WTC11 (cell line): ENCODE results near the gene LDAH.

Experiments
- CREM ChIP-seq: sonication (generic); formaldehyde crosslinking; IDR thresholded peaks from 2 replicates; pipeline ENCODE4 v1.8.1; 2022; ENCODE audit warnings: mild to moderate bottlenecking, missing genetic modification reagents, moderate library complexity
- ETV6 ChIP-seq: sonication (generic); formaldehyde crosslinking; IDR thresholded peaks from 2 replicates; pipeline ENCODE4 v1.8.1; 2022; ENCODE audit warnings: mild to moderate bottlenecking, missing genetic modification reagents
- NFE2L1 ChIP-seq: sonication (generic); formaldehyde crosslinking; IDR thresholded peaks from 2 replicates; pipeline ENCODE4 v1.8.1; 2023; ENCODE audit warnings: missing genetic modification reagents
- NR2C2 ChIP-seq: sonication (generic); formaldehyde crosslinking; IDR thresholded peaks from 2 replicates; pipeline ENCODE4 v1.8.0; 2022; ENCODE audit warnings: mild to moderate bottlenecking, missing genetic modification reagents
- TEAD1 ChIP-seq: sonication (generic); formaldehyde crosslinking; IDR thresholded peaks from 2 replicates; pipeline ENCODE4 v1.8.0; 2022; ENCODE audit warnings: mild to moderate bottlenecking, missing genetic modification reagents
- TP53 ChIP-seq: sonication (generic); formaldehyde crosslinking; IDR thresholded peaks from 2 replicates; pipeline ENCODE4 v1.8.1; 2023; ENCODE audit warnings: mild to moderate bottlenecking, missing genetic modification reagents
- ZNF671 ChIP-seq: fragments of 250-450 bp; sonication (Bioruptor Pico); IDR thresholded peaks from 2 replicates; pipeline ENCODE4 v1.8.0; 2021; ENCODE audit warnings: mild to moderate bottlenecking
- TF ChIP-seq, protein P1 (sequence below): fragments of 200-600 bp; IDR thresholded peaks from 2 replicates; pipeline ENCODE4 v1.8.0; 2022; ENCODE audit warnings: antibody characterized with exemption
- TF ChIP-seq, protein P2 (sequence below): sonication (generic); formaldehyde crosslinking; IDR thresholded peaks from 2 replicates; pipeline ENCODE4 v1.8.1; 2022; ENCODE audit warnings: low read depth, mild to moderate bottlenecking, moderate library complexity, missing genetic modification reagents, borderline replicate concordance
- TF ChIP-seq, protein P3 (sequence below): sonication (generic); formaldehyde crosslinking; IDR thresholded peaks from 2 replicates; pipeline ENCODE4 v1.8.0; 2022; ENCODE audit warnings: mild to moderate bottlenecking, missing genetic modification reagents
- TF ChIP-seq, protein P4 (sequence below): sonication (generic); formaldehyde crosslinking; IDR thresholded peaks from 2 replicates; pipeline ENCODE4 v1.8.1; 2023; ENCODE audit warnings: mild to moderate bottlenecking, missing genetic modification reagents

DNA sequence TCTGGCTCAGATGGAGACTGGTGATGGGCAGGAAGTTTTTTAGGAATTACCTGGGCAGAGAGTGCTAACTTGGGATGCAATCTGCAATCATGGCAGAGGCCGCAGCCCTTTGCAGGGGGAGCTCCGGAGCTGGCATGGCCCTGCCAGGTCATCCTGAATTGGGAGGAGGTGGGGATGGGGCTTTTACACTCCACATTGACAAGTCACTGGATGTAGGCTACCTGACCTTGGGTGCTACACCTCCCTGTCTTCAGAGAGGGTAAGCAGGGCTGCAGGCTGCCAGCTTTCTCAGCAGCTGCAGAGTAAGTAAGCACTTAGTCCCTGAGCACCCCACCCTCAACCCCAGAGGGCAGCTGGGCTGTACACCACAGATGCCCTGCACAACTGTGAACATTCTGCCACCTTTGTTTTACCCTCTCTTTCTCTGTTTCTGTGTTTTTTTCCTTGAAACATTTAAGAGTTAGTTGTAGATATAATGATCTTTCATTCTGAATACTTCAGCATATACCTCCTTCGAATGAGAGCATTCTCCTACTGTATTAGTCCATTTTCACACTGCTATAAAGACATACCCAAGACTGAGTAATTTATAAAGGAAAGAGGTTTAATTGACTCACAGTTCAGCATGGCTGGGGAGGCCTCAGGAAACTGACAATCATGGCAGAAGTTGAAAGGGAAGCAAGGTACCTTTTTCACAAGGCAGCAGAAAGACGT lies 165.2 kb downstream of the LDAH start:
- TF ChIP-seq, protein P1, sequence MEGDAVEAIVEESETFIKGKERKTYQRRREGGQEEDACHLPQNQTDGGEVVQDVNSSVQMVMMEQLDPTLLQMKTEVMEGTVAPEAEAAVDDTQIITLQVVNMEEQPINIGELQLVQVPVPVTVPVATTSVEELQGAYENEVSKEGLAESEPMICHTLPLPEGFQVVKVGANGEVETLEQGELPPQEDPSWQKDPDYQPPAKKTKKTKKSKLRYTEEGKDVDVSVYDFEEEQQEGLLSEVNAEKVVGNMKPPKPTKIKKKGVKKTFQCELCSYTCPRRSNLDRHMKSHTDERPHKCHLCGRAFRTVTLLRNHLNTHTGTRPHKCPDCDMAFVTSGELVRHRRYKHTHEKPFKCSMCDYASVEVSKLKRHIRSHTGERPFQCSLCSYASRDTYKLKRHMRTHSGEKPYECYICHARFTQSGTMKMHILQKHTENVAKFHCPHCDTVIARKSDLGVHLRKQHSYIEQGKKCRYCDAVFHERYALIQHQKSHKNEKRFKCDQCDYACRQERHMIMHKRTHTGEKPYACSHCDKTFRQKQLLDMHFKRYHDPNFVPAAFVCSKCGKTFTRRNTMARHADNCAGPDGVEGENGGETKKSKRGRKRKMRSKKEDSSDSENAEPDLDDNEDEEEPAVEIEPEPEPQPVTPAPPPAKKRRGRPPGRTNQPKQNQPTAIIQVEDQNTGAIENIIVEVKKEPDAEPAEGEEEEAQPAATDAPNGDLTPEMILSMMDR, result no peak
- TF ChIP-seq, protein P2, sequence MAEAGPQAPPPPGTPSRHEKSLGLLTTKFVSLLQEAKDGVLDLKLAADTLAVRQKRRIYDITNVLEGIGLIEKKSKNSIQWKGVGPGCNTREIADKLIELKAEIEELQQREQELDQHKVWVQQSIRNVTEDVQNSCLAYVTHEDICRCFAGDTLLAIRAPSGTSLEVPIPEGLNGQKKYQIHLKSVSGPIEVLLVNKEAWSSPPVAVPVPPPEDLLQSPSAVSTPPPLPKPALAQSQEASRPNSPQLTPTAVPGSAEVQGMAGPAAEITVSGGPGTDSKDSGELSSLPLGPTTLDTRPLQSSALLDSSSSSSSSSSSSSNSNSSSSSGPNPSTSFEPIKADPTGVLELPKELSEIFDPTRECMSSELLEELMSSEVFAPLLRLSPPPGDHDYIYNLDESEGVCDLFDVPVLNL, result no peak
- TF ChIP-seq TEAD1 (no peak), NR2C2 (CRISPR knock-in tag) (no peak), TP53 (no peak), ETV6 (CRISPR knock-in tag) (no peak), CREM (no peak), NFE2L1 (CRISPR knock-in tag) (no peak), ZNF671 (CRISPR knock-in tag) (no peak)
- TF ChIP-seq, protein P3, sequence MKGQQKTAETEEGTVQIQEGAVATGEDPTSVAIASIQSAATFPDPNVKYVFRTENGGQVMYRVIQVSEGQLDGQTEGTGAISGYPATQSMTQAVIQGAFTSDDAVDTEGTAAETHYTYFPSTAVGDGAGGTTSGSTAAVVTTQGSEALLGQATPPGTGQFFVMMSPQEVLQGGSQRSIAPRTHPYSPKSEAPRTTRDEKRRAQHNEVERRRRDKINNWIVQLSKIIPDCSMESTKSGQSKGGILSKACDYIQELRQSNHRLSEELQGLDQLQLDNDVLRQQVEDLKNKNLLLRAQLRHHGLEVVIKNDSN (CRISPR knock-in tag), result no peak
- TF ChIP-seq, protein P4, sequence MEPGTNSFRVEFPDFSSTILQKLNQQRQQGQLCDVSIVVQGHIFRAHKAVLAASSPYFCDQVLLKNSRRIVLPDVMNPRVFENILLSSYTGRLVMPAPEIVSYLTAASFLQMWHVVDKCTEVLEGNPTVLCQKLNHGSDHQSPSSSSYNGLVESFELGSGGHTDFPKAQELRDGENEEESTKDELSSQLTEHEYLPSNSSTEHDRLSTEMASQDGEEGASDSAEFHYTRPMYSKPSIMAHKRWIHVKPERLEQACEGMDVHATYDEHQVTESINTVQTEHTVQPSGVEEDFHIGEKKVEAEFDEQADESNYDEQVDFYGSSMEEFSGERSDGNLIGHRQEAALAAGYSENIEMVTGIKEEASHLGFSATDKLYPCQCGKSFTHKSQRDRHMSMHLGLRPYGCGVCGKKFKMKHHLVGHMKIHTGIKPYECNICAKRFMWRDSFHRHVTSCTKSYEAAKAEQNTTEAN (CRISPR knock-in tag), result no peak
